ENCODE results near the gene MOB1B.

Gene MOB1B

DNA sequence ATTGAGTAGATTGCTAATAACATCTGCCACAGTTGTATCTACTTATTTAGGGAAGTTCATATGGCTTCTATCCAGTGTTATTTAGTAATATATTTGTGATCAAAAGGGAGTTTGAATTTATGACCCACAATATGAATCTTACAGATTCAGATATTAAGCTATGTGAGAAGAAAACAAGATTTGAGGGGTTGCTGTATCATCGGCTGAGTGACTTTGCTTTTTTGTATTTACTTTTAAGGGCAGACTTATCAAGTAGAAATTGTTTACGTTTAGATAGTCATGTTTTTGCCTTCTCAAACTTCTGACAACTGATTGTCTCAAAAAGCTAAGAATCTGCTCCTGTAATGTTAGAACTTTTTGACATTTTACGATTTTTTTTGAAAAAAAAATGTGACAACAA is 74.1 kb downstream of the MOB1B start:
- TF ChIP-seq CTCF (IDR thresholded peaks at IDR 0.05; ENCODE audit: poor library complexity, severe bottlenecking): no peak
- no peaks in the 10 kb centered on the region for H3K9me3 ChIP-seq (ENCODE audit: severe bottlenecking)
- no peaks in the 10 kb centered on the region for H3K4me1 ChIP-seq (ENCODE audit: insufficient read depth, poor library complexity, severe bottlenecking)
- DNase-seq (ENCODE audit: low spot score) (no peak), ATAC-seq (ENCODE audit: low read depth) (no peak)
- no peaks in the 10 kb centered on the region for H3K27me3 ChIP-seq (ENCODE audit: insufficient read depth, poor library complexity, severe bottlenecking)
- H3K27ac ChIP-seq (ENCODE audit: poor library complexity, severe bottlenecking): no peak overlapping the region
- no peak overlapping the region for H3K4me3 ChIP-seq (ENCODE audit: severe bottlenecking)
- peaks cover 33% of the 10 kb centered on the region for H3K36me3 ChIP-seq (ENCODE audit: low read depth)

- H3K4me3 ChIP-seq (ENCODE audit: severe bottlenecking): no peak overlapping the region
- no peaks in the 10 kb centered on the region for H3K4me1 ChIP-seq (ENCODE audit: insufficient read depth, poor library complexity, severe bottlenecking)
- H3K9me3 ChIP-seq (ENCODE audit: severe bottlenecking): no peaks in the 10 kb centered on the region
- H3K36me3 ChIP-seq (ENCODE audit: low read depth): peaks cover 40% of the 10 kb centered on the region
- H3K27me3 ChIP-seq (ENCODE audit: insufficient read depth, poor library complexity, severe bottlenecking): no peaks in the 10 kb centered on the region
- ATAC-seq (ENCODE audit: low read depth) (no peak), DNase-seq (ENCODE audit: low spot score) (no peak)
- no peak overlapping the region for H3K27ac ChIP-seq (ENCODE audit: poor library complexity, severe bottlenecking)
- TF ChIP-seq CTCF (IDR thresholded peaks at IDR 0.05; ENCODE audit: poor library complexity, severe bottlenecking): no peak
These were observed 77.4 kb downstream of the MOB1B start for GRCh38 chr4:70979445-70980008.

GRCh38 chr4:70980196-70980595 is 78.0 kb downstream of the MOB1B start:
- H3K27ac ChIP-seq (ENCODE audit: poor library complexity, severe bottlenecking): no peak overlapping the region
- ATAC-seq (ENCODE audit: low read depth) (no peak), DNase-seq (ENCODE audit: low spot score) (no peak)
- peaks cover 39% of the 10 kb centered on the region for H3K36me3 ChIP-seq (ENCODE audit: low read depth)
- TF ChIP-seq CTCF (IDR thresholded peaks at IDR 0.05; ENCODE audit: poor library complexity, severe bottlenecking): no peak
- no peak overlapping the region for H3K4me3 ChIP-seq (ENCODE audit: severe bottlenecking)
- no peaks in the 10 kb centered on the region for H3K27me3 ChIP-seq (ENCODE audit: insufficient read depth, poor library complexity, severe bottlenecking)
- H3K4me1 ChIP-seq (ENCODE audit: insufficient read depth, poor library complexity, severe bottlenecking): no peaks in the 10 kb centered on the region
- H3K9me3 ChIP-seq (ENCODE audit: severe bottlenecking): no peaks in the 10 kb centered on the region

- no peak for TF ChIP-seq CTCF (IDR thresholded peaks at IDR 0.05; ENCODE audit: poor library complexity, severe bottlenecking)
- Histone ChIP-seq H3K36me3 (ENCODE audit: low read depth) (peaks cover 14% of the 10 kb centered on the region), H3K9me3 (ENCODE audit: severe bottlenecking) (no peaks in the 10 kb centered on the region), H3K4me1 (ENCODE audit: insufficient read depth, poor library complexity, severe bottlenecking) (no peaks in the 10 kb centered on the region), H3K27ac (ENCODE audit: poor library complexity, severe bottlenecking) (no peak overlapping the region), H3K27me3 (ENCODE audit: insufficient read depth, poor library complexity, severe bottlenecking) (no peaks in the 10 kb centered on the region), H3K4me3 (ENCODE audit: severe bottlenecking) (no peak overlapping the region)
- DNase-seq (ENCODE audit: low spot score) (no peak), ATAC-seq (ENCODE audit: low read depth) (no peak)
These were observed 81.9 kb downstream of the MOB1B start for GRCh38 chr4:70984106-70984505.

- TF ChIP-seq CTCF (IDR thresholded peaks at IDR 0.05; ENCODE audit: poor library complexity, severe bottlenecking): no peak
- no peak for ATAC-seq (ENCODE audit: low read depth)
These were observed 82.4 kb downstream of the MOB1B start for GRCh38 chr4:70984589-70984988.

More at GRCh38 chr4:70984589-70984988, 82.4 kb downstream of the MOB1B start:
- no peaks in the 10 kb centered on the region for H3K27me3 ChIP-seq (ENCODE audit: insufficient read depth, poor library complexity, severe bottlenecking)
- no peaks in the 10 kb centered on the region for H3K9me3 ChIP-seq (ENCODE audit: severe bottlenecking)
- peaks cover 9% of the 10 kb centered on the region for H3K36me3 ChIP-seq (ENCODE audit: low read depth)
- H3K27ac ChIP-seq (ENCODE audit: poor library complexity, severe bottlenecking): no peak overlapping the region
- no peaks in the 10 kb centered on the region for H3K4me1 ChIP-seq (ENCODE audit: insufficient read depth, poor library complexity, severe bottlenecking)
- no peak for DNase-seq (ENCODE audit: low spot score)
- H3K4me3 ChIP-seq (ENCODE audit: severe bottlenecking): no peak overlapping the region

Data from RWPE2 (cell line).